Gastrocnemius medialis (tissue), 4 donors: ENCODE data around the gene TOX4.

ENCODE experiments used
- CTCF ChIP-seq, 5 experiments: fragments of 450-650 bp in 3 of 5; fragments of 200-600 bp in 2 of 5; sonication (generic) in 2 of 5; IDR thresholded peaks in 4 of 5; conservative IDR thresholded peaks in 1 of 5; 1 replicate in 4 of 5; 2 replicates in 1 of 5; pipeline ENCODE4 v1.5.1; 2016 to 2019; ENCODE audit warnings: antibody characterized with exemption in 5 of 5, mild to moderate bottlenecking in 3 of 5, moderate library complexity in 3 of 5
- POLR2A ChIP-seq, 2 donors: fragments of 450-650 bp; IDR thresholded peaks; one replicate each; pipeline ENCODE4 v1.6.1; 2017; ENCODE audit warnings: antibody characterized with exemption in 2 of 2, mild to moderate bottlenecking in 2 of 2, moderate library complexity in 2 of 2

- TF ChIP-seq POLR2A (IDR thresholded peaks at IDR 0.05) (no peak), CTCF (IDR thresholded peaks at IDR 0.05 in 4 of 5, conservative IDR thresholded peaks at IDR 0.05 in 1 of 5) (no peak)
Observed at GRCh38 chr14:21494902-21495762, 18.1 kb downstream of the TOX4 start.
